CD4-positive, alpha-beta T cell treated with Interleukin-17A for 1 hour (primary cell): ENCODE data around the gene ARHGEF11.

Source experiments
- DNase-seq: peaks from one replicate; pipeline ENCODE4 v3.0.0-alpha.2; 2020

Gene ARHGEF11

GRCh38 chr1:157047062-157047410 lies 1.5 kb upstream of the ARHGEF11 start:
- DNase-seq, result no peak

- DNase-seq, result no peak
Observed at GRCh38 chr1:157044326-157044725, 1.2 kb downstream of the ARHGEF11 start.

- DNase-seq, result no peak
Observed at GRCh38 chr1:157043685-157044084, 1.9 kb downstream of the ARHGEF11 start.

- DNase-seq, result no peak
Observed at GRCh38 chr1:157042846-157043245, 2.7 kb downstream of the ARHGEF11 start.

GRCh38 chr1:157040802-157041201 lies 4.7 kb downstream of the ARHGEF11 start:
- no peak for DNase-seq

- DNase-seq, result no peak
Observed at GRCh38 chr1:157035121-157035520, 10.4 kb downstream of the ARHGEF11 start.

- DNase-seq, result no peak
Observed at GRCh38 chr1:157034137-157034800, 11.3 kb downstream of the ARHGEF11 start.

GRCh38 chr1:157033357-157033876 lies 12.1 kb downstream of the ARHGEF11 start:
- no peak for DNase-seq

GRCh38 chr1:157032303-157032702 lies 13.2 kb downstream of the ARHGEF11 start:
- no peak for DNase-seq

GRCh38 chr1:157030728-157031127 lies 14.8 kb downstream of the ARHGEF11 start:
- DNase-seq, result no peak

- no peak for DNase-seq
Observed at GRCh38 chr1:157028674-157029073, 16.9 kb downstream of the ARHGEF11 start.

- DNase-seq, result no peak
Observed at GRCh38 chr1:157025856-157026255, 19.7 kb downstream of the ARHGEF11 start.

- no peak for DNase-seq
Observed at GRCh38 chr1:157025385-157025784, 20.2 kb downstream of the ARHGEF11 start.

- DNase-seq, result no peak
Observed at GRCh38 chr1:157021688-157022087, 23.9 kb downstream of the ARHGEF11 start.

- no peak for DNase-seq
Observed at GRCh38 chr1:157019457-157019856, 26.1 kb downstream of the ARHGEF11 start.

- no peak for DNase-seq
Observed at GRCh38 chr1:157011845-157012244, 33.7 kb downstream of the ARHGEF11 start.

GRCh38 chr1:157008502-157008901 lies 37.0 kb downstream of the ARHGEF11 start:
- no peak for DNase-seq

GRCh38 chr1:157007306-157007705 lies 38.2 kb downstream of the ARHGEF11 start:
- DNase-seq, result no peak

GRCh38 chr1:157006676-157007075 lies 38.9 kb downstream of the ARHGEF11 start:
- no peak for DNase-seq

GRCh38 chr1:157005965-157006364 lies 39.6 kb downstream of the ARHGEF11 start:
- DNase-seq, result no peak

- no peak for DNase-seq
Observed at GRCh38 chr1:157004806-157005205, 40.7 kb downstream of the ARHGEF11 start.

- no peak for DNase-seq
Observed at GRCh38 chr1:157004327-157004726, 41.2 kb downstream of the ARHGEF11 start.

- DNase-seq, result no peak
Observed at GRCh38 chr1:157001304-157001703, 44.2 kb downstream of the ARHGEF11 start.

GRCh38 chr1:157000686-157001085 lies 44.9 kb downstream of the ARHGEF11 start:
- DNase-seq, result no peak
